ENCODE measurements around the gene UBASH3B.
A peak's percentile ranks its signal among the peaks of the same experiment; 100 is the strongest.
"Not testable (repeated sequence)": the region's sequence is repeated elsewhere in the genome, so short reads cannot be mapped to it uniquely, and the experiment has no call there.

UBASH3B gene

DNA sequence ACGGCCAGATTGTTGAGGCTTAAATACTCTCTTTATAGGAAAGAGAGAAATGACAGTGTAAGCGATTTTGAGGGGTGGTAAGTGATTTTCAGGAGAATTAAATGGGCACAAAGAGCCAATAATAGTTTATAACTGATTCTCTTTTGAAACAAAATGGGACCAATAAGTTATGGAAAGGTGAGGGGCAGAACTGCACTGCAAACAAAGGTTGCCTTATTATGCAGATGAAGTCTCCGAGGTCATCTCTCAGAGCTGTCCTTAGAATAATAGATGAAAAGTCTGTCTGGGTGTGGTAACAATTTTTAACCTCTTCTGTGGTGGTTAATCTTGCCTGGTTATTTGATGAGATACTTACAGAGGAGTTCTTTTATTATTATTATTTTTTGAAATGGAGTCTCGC is 168.0 kb downstream of the UBASH3B start:
- no peak for DNase-seq

DNA sequence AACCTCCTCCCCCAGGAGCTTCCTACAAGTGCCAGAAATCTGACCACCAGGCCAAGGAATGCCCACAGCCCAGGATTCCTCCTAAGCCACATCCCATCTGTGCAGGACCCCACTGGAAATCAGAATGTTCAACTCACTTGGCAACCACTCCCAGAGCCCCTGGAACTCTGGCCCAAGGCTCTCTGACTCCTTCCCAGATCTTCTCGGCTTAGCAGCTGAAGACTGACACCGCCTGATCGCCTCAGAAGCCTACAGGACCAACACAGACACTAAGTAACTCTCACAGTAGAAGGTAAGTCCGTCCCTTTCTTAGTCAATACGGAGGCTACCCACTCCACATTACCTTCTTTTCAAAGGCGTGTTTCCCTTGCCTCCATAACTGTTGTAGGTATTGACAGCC is 173.8 kb downstream of the UBASH3B start:
- DNase-seq = not testable (repeated sequence)

DNA sequence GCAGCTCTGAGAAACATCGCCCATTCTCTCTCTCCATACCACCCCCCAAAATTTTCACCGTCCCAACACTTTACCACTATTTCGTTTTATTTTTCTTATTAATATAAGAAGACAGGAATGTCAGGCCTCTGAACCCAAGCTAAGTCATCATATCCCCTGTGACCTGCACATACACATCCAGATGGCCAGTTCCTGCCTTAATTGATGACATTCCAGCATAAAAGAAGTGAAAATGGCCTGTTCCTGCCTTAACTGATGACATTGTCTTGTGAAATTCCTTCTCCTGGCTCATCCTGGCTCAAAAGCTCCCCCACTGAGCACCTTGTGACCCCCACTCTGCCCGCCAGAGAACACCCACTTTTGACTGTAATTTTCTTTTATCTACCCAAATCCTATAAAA is 176.8 kb downstream of the UBASH3B start:
- DNase-seq = not testable (repeated sequence)

GRCh38 chr11:122832721-122833470 is 177.4 kb downstream of the UBASH3B start:
- no peak for DNase-seq

DNA sequence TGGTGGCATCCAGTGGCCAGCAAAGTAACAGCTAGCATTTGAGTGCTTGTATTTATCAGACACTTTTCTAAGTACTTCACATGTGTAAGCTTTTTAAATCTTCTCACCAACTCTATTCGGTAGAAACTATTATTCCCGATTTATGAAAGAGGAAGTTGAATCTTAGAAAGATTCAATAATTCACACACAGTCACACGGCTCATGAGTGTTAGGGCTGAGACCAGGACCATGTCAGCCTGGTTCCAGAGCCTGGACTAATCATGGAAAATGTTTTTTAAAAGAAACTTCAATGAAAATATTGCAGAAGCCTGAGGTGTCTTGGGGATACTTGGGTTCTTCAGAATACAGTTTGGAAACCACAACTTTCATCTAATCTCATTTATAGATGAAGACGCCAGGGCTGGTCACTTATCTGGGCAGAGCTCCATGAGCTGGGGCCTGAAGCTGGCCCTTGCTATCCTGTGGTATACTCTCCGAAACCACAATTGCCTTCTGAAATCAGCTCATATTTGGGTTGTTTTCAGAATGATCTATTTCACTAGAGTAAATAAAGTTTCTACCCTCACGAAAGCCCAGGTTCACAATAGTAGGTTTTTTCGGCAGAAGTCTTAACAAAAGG is 178.4 kb downstream of the UBASH3B start:
- no peak for DNase-seq

DNA sequence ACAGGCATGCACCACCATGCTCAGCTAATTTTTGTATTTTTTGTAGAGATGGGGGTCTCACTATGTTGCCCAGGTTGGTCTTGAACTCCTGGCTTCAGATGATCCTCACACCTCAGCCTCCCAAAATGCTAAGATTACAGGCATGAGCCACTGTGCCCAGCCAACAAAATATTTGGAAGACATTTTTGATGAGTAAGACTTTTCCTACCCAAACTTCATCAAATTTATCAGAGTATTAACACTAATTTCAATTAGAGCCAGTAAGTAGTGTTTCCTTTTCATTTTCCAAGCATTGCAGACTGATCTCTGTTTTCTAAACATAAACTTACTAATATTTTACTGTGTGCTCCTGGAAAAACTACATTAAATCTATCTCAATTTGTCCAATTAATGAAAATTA is 181.4 kb downstream of the UBASH3B start:
- no peak for DNase-seq

GRCh38 chr11:122837528-122838346 is 182.2 kb downstream of the UBASH3B start:
- DNase-seq = no peak

DNA sequence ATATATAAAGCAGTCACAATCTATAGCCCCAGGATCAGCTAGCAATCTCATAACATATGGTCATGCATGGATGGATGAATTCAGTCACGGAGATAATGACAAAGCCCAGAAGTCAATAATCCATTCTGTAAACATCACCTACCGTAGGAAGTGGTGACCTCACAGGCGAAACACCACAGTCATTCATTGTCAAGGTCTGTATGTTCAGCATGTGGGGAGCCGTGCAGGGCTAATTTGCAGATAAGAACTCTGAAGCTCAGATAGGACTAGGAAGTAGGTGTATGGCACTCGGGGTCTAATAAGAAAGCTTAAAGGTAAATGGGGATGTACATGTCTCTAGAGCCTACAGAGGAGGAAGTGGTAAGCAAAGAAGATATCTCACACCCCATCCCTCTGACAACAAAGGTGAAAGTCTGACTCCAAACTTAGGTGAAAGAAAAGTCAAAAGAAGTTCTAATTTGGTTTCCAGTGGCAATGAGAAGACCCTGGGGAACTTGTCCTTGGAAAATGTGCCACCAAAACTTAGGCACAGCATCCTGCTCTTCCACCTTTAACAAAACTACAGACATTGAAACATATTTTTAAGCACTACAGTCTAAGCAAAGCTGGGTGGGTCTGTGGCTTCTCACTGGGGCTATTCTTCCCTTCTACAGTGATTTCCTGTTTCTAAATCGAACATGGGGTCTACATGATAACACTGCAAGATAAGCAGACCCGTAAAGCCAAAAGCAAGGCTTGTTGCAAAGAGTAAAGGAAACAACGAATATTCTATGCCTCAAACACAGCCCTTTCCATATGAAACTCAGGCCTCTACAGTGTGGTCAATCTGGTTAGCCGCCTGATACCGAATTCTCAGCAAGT is 188.0 kb downstream of the UBASH3B start:
- no peak for DNase-seq

DNA sequence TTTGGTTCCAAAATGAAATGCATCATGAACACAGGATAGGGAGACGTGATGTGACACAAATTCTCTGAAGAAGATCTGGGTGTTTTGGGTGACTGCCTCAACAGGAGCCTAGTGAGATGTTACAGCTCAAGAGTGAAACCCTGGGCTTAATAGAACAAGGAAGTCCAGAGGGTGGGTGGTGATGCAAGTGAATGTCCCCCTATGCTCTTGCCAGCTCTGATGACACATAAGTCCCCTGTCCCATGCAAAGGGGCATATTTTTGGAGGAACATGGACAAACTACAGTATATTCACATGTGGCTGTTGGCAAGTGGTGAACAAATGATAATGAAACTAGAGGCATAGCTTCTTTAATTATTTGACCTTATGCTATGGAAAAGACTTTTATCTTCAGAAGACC is 191.9 kb downstream of the UBASH3B start:
- DNase-seq = no peak

DNA sequence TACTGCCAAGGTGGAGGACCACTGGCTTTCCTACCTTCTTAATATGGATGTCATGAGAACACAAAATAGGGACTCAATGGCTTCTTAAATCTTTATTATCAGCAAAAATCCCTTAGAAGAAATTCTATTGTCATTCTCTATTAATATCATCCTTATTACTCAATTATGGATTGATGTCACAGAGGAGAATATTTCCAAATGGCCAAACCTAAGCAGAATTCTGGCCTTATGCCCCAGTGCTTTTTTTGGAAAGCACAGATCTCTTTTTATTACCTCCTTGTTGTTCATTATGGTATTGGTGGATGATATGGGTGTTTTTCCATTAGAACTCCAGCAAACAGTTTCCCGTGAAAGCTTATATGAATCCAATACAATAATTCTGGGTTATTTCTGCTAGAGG is 192.7 kb downstream of the UBASH3B start:
- DNase-seq = no peak

DNA sequence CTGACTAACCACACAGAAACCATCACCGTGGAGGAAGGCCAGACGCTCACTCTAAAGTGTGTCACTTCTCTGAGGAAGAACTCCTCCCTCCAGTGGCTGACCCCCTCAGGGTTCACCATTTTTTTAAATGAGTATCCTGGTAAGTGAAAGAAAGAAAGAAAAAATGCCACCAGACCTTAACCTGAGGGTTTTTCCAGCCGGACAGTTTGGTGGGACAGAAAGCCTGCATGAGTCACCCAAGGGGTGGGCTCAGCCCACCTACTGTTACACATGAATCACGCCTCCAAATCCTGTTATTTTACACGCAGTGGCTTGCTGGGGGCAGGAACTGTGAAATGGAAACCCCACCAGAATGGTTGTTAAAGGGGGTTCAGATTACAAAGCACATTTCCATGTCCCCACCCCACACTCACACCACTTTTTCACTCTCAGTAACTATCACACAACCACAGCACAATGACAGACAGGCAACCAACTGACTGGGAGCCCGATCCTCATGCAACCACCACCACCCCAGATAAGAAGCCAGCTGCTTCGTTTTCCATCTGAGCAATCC is 194.6 kb downstream of the UBASH3B start:
- no peak for DNase-seq

- DNase-seq = no peak
These were observed 195.9 kb downstream of the UBASH3B start for GRCh38 chr11:122851366-122851966.

DNA sequence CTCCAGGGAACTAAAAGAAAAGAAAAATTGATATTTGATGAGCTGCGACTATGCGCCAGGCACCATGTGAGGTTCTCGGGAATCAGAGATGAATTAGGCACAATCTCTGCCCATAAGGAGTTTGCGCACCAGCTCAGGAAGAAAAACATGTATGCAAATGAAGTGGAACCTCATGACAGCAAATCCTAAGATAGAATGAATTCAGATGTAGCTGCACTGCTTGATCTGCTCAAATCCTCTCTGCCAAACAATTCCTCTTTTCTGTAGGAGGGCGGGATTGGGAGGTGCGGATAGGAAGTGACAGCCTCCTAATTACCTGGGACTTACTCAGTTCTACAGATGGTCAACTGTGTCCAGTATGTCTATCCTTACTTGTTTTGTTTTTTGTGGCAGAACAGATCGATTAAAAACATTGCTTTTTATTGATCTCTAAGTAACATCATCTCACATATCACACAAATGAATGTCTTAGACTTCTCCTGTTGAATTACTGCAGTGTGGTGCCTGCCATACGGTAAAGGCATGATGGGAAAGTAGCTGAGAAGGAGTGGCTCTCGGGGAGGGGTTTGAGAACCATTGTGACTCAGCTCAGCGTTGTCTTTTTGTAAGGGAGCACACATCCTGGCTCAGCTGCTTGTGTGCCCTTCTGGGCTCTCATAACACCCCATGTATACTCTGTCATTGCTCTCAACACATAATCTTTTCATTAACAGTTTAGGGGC is 196.7 kb downstream of the UBASH3B start:
- no peak for DNase-seq

DNA sequence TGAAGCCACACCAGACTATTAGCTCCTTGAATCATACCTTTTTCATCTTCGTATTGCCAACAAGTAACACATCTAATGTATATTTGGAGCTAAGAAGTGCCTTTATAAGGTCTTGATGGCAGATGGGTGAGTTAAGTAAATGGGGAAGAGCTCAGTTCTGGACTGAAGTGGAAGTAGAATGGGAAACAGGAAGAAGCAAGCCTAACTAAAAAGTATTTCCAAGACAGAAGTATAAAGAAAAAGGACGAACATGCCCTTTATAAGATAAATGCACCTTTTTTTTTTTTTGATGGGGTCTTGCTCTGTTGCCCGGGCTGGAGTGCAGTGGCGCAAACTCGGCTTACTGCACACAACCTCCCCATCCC is 197.3 kb downstream of the UBASH3B start:
- no peak for DNase-seq

DNA sequence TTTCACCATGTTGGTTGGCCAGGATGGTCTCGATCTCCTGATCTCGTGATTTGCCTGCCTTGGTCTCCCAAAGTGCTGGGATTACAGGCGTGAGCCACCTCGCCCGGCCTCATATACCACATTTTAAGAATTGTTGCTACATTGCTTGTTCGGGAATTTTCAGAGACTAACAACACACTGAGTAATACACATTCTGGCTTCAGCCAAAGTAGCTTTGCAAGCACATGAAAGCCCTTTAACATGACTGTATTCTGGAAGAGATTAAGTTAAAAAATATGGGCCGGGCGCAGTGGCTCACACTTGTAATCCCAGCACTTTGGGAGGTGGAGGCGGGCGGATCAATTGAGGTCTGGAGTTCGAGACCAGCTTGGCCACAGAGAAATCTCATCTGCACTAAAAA is 197.7 kb downstream of the UBASH3B start:
- no peak for DNase-seq

DNA sequence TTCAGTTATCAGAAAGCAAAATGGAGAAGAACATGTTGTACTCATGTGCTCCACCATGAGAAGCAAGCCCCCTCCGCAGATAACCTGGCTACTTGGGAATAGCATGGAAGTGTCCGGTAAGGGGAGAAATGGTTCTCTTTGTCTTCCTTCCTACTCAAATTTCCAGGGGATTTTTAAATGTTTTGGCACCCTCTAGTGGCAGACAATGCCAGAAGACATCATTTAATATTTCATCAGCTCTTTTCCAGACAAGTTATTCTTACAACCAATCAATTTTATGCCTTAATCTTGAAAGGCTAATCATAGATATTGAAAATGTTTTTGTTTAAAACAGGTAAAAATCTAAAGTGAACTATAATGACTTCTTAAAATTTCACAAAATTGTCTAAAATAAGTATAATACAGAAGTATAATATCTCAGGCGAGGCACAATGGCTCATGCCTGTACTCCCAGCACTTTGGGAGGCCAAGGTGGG is 198.5 kb downstream of the UBASH3B start:
- peak; percentile 87 for DNase-seq

- no peak for DNase-seq
These were observed 206.1 kb downstream of the UBASH3B start for GRCh38 chr11:122861631-122862030.

GRCh38 chr11:122862091-122862490 is 206.6 kb downstream of the UBASH3B start:
- no peak for DNase-seq

DNA sequence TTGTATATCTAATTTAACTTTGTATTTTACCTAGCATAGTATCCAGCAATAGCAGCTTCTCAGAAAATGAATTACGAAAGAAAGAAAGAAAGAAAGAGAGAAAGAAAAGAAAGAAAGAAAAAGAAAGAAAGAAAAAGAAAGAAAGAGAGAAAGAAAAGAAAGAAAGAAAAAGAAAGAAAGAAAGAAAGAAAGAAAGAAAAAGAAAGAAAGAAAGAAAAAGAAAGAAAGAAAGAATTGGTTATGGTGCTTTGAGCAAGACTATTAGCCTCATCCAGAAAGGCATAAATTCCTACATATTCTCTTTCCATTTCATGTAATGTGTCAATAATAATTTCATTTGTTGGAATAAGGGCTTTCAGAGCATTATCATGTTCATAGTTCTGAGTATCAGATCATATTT is 207.6 kb downstream of the UBASH3B start:
- not testable (repeated sequence) for DNase-seq

DNA sequence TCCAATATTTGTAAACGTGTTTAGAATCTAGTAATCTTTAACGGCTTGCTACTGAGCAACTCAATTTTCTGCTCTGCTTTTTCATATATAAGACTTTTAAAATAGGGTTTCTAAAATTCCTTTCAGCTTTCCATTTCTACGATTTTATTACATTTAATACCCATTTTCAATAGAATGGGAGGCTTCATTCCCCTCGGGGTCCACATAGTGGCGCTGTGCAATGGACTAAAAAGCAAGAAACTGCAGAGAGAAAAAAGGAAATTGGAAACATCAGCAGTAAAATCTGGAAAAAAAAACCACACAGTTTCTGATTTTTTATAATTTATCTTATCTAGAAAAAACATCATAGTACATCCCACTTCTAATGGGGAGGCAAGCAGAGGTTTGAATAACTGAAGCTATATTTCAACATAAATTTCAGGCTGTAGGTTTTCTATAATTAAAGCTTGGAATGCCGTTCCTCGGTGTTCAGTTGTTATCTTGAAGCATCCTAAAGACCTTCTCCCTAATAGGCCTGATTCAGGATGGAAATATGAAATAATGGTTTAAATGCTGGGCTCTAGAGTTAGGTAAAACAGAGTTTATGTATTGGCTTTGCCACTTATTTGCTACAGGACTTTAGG is 208.3 kb downstream of the UBASH3B start:
- peak; percentile 70 for DNase-seq

Data from NCI-H1092 treated with DMSO at 0.1 percent for 48 hours (cell line).